ENCODE measurements around the gene SLC43A3. TPM values are rescaled to one million over a fixed set of nuclear protein-coding genes. Genes with fewer than 3 reads are reported as not detected.

The SLC43A3 gene
- total and polyA plus RNA-seq, 9 donors = 17.0 to 69.3 (median 36.3) TPM

GRCh38 chr11:57439786-57440185 is 12.9 kb upstream of the SLC43A3 start:
- DNase-seq = no peak
- H3K4me1 ChIP-seq (ENCODE audit: insufficient read depth) = no peaks in the 10 kb centered on the region
- 71 to 75% (median 74%) methylated on average over 6 of the region's 6 CpGs for WGBS, 3 donors
- no peaks in the 10 kb centered on the region for H3K27me3 ChIP-seq
- intact Hi-C loops (cut with DNase I) = no loop called here
- no peak overlapping the region for H3K27ac ChIP-seq
- H3K4me3 ChIP-seq = no peak overlapping the region
- H3K9me3 ChIP-seq = no peaks in the 10 kb centered on the region
- TF ChIP-seq CTCF (IDR thresholded peaks at IDR 0.05) (no peak), EP300 (IDR thresholded peaks at IDR 0.05) (no peak), POLR2A (IDR thresholded peaks at IDR 0.05) (no peak)
- H3K36me3 ChIP-seq = no peaks in the 10 kb centered on the region

- no peak overlapping the region for H3K4me3 ChIP-seq
- intact Hi-C loops (cut with DNase I) = no loop called here
- no peak for DNase-seq
- H3K4me1 ChIP-seq (ENCODE audit: insufficient read depth) = no peaks in the 10 kb centered on the region
- 84 to 87% (median 86%) methylated on average over 12 of the region's 12 CpGs for WGBS, 3 donors
- no peak overlapping the region for H3K27ac ChIP-seq
- H3K27me3 ChIP-seq = no peaks in the 10 kb centered on the region
- no peaks in the 10 kb centered on the region for H3K9me3 ChIP-seq
- TF ChIP-seq EP300 (IDR thresholded peaks at IDR 0.05) (no peak), POLR2A (IDR thresholded peaks at IDR 0.05) (no peak), CTCF (IDR thresholded peaks at IDR 0.05) (no peak)
- no peaks in the 10 kb centered on the region for H3K36me3 ChIP-seq
Measured at GRCh38 chr11:57438345-57439285, 11.7 kb upstream of the SLC43A3 start.

GRCh38 chr11:57436031-57436430 is 9.1 kb upstream of the SLC43A3 start:
- 83 to 90% (median 85%) methylated on average over 7 of the region's 7 CpGs for WGBS, 3 donors
- DNase-seq = no peak

More at GRCh38 chr11:57436031-57436430, 9.1 kb upstream of the SLC43A3 start:
- Histone ChIP-seq H3K36me3 (no peaks in the 10 kb centered on the region), H3K4me3 (no peak overlapping the region), H3K9me3 (no peaks in the 10 kb centered on the region), H3K4me1 (ENCODE audit: insufficient read depth) (no peaks in the 10 kb centered on the region), H3K27me3 (no peaks in the 10 kb centered on the region), H3K27ac (no peak overlapping the region)
- no peak for TF ChIP-seq EP300 (IDR thresholded peaks at IDR 0.05)
- no peak for TF ChIP-seq CTCF (IDR thresholded peaks at IDR 0.05)
- TF ChIP-seq POLR2A (IDR thresholded peaks at IDR 0.05) = no peak
- intact Hi-C loops (cut with DNase I) = no loop called here

Measured in ovary (tissue), 9 donors.